ENCODE data around the gene LRP5.
"Not testable (repeated sequence)": the region's sequence is repeated elsewhere in the genome, so short reads cannot be mapped to it uniquely, and the experiment has no call there.

Gene LRP5

DNA sequence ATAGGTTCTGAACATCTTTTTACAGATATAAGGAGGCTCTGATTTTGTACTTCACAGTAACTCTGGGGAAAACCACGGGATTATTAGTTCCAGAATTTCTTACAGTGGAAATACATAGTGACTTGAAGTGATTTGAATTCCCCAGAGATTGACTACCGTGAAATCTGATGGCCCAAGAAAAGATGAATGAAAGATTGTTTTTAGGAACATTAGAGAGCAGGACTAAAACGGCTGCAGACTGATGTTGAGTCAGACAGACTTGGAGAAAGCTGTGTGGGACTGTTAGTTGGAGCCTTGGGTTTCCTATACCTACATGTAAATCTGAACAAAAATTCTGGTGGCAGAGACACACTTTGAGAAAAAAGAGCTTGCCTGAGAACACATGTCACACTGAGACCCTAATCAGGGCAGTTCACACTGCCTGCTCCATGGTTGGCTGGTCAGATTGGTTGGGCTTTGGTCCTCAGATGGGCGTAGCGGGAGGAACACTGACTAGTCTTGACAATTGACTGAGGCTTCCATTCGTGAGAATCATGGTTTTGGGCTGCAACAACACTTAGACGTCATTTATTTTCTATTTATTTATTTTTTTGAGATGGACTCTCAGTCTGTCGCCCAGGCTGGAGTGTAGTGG, 154.9 kb downstream of the LRP5 start:
- no peak overlapping the region for H3K4me3 ChIP-seq (ENCODE audit: low read length)
- no peak for TF ChIP-seq ZNF274 (IDR thresholded peaks at IDR 0.05; ENCODE audit: low read depth, low read length)

DNA sequence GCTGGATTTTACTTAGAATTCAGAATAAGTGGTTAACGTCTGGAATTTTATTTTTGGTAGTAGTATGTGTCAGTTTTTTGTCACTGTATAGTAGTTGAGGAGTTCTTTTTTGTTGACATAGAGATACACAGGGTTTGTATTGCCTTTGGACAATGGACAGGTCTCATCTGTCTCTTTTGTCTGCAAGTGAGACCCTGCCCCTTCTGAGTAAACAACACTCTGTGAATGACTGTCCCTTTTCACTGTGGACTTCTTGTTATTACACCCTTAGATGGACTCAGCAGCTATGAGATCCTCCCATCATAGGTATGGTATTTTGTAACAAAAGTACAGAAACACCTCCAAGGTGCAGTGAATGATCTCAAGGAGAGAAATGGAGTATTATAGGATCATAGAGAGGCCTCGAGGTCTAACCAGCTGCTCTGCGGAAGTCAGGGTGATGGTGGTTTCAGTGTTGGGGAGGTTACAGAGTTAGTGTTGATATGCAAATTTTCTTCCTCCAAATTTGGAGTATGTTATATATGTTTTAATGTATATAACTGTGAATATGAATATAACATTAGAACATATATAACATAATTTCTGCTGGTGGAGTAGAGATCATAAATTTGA, 155.9 kb downstream of the LRP5 start:
- H3K4me3 ChIP-seq (ENCODE audit: low read length) = no peak overlapping the region
- TF ChIP-seq ZNF274 (IDR thresholded peaks at IDR 0.05; ENCODE audit: low read depth, low read length) = no peak

DNA sequence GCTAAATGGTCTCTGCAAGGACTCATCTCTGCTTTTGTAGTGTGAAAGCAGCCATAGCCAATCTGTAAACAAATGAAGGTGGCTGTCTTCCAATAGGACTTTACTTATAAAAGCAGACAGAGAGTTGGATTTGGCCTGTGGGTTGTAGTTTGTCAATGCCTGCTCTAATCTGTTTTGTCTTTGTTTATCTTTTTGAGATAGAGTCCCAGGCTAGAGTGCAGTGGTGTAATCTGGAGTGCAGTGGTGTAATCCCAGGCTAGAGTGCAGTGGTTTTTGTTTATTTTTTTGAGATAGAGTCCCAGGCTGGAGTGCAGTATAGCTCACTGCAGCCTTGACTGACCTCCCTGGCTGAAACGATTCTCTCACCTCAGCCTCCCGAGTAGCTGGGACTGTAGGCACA, 156.7 kb downstream of the LRP5 start:
- no peak for TF ChIP-seq ZNF274 (IDR thresholded peaks at IDR 0.05; ENCODE audit: low read depth, low read length)
- no peak overlapping the region for H3K4me3 ChIP-seq (ENCODE audit: low read length)

DNA sequence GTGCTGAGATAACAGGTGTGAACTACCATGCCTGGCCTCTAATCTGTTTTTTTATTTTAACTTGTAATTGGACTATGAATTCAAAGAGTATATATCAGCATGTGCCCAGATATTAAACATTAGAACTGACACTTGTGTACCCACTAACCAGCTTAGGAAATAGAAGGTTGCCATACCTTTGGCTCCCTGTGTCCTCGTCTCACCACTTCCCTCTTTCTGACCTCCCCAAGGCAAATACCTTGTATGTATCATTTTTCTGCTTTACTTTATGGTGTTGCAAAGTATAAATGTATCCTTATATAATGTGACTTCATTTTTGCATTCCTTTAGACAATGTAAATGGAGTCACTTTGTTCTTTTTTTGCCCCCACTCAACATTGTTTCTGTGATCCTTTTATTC, 157.3 kb downstream of the LRP5 start:
- no peak for TF ChIP-seq ZNF274 (IDR thresholded peaks at IDR 0.05; ENCODE audit: low read depth, low read length)
- H3K4me3 ChIP-seq (ENCODE audit: low read length) = no peak overlapping the region

DNA sequence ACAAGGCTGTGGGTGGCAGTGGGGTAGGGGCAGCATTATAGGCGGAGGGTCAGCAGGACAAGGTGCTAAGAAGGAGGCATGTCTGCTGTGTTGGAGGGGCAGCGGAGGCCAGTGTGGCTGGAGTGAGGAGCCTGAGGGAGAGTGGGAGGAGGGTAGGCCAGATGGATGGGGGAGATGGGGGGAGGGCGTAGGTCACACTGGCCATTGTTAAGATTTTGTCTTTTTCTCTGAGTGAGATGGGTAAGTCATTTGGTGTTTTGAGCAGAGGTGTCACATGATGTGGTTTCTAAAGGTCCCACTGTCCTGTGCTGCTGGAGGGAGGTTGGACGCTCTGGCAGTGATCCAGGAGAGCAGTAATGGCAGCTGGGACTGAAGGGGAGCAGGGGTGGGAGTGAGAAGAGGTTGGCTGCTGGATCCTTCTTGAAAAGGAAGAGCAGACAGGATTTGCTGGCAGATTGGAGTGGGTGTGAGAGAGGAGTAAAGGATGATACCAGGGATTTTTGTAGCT, 158.0 kb downstream of the LRP5 start:
- no peak for TF ChIP-seq ZNF274 (IDR thresholded peaks at IDR 0.05; ENCODE audit: low read depth, low read length)
- no peak overlapping the region for H3K4me3 ChIP-seq (ENCODE audit: low read length)

DNA sequence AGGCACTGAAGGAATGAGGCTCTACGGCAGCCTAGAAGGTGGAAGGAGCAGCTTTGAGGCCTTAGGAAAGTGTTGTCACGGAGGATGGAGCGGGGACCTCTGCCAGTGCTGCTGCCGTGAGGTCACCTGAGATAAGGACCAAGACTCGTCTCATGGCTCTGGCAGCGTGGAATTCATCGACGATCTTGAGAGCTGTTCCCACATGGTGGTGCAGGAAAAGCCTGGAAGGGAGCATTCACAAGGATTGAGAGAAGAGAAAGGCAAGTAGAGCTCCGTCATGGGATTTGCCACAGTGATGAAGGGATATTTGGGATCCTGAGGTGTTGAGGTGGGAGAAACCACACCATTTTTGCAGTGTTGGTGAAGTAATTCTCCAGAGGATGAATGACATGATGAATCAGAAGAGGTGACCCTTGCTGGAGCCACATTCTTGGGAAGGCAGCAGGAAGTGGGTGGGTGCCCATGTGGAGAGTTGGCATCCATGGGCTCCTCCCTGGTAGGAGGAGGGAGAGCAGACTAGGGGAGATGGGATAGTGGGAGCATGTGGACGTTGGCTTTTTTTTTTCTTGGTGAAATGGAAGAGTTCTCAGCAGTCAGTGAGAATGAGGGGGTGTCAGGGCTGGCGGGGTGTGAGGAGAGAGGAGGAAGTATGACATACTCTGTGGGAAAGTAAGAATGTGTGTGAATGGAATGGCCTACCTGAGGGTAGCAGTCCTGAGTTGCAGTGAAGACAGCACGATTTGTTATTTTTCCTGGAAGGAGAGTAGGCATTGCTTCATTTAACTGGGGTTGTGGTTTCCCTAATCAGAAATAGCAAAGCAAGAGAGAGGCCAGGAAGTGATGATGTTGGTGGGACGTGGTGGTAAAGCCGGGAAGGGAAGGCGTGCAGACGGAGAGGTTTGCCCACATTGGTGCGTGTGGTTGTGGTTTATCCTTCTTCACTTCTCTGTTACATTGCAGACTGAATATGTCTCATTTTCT, 159.3 kb downstream of the LRP5 start:
- no peak overlapping the region; the same call in 1 of the 2 replicates for H3K4me3 ChIP-seq (ENCODE audit: low read length)
- no peak for TF ChIP-seq ZNF274 (IDR thresholded peaks at IDR 0.05; ENCODE audit: low read depth, low read length)

DNA sequence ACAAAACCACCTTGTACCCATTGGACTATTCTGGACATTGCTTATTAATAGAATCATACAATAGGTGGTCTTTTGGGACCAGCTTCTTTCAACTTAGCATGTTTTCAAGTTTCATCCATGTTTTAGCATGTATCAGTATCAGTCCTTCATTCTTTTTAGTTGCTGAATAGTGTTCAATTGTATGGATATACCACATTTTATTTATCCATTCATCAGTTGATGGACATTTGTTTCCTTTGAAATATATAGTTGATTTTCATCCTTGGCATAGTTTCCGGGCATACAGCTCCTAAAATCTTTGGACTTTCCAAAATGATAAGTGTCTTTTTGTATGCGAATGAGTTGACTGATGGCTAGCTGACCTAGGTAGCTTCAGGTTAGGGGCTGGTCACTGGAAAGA, 160.4 kb downstream of the LRP5 start:
- H3K4me3 ChIP-seq (ENCODE audit: low read length) = no peak overlapping the region
- TF ChIP-seq ZNF274 (IDR thresholded peaks at IDR 0.05; ENCODE audit: low read depth, low read length) = no peak

DNA sequence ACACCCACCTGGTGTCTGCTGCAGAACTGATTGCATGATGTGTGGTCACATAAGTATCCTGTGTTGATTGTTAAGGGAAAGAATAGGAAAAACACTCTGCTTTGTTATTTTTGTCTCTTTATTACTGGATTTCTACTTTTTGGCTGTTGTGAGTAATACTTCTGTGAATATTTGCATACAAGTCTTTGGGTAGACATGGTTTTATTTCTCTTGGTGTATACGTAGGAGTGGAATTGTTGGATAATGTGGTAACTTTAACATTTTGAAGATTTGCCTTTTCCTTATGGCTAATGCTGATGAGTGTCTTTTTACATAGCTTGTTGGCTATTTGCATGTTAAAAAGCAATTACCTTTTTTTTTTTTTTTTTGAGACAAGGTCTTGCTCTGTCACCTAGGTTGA, 161.3 kb downstream of the LRP5 start:
- TF ChIP-seq ZNF274 (IDR thresholded peaks at IDR 0.05; ENCODE audit: low read depth, low read length) = no peak
- H3K4me3 ChIP-seq (ENCODE audit: low read length) = no peak overlapping the region

DNA sequence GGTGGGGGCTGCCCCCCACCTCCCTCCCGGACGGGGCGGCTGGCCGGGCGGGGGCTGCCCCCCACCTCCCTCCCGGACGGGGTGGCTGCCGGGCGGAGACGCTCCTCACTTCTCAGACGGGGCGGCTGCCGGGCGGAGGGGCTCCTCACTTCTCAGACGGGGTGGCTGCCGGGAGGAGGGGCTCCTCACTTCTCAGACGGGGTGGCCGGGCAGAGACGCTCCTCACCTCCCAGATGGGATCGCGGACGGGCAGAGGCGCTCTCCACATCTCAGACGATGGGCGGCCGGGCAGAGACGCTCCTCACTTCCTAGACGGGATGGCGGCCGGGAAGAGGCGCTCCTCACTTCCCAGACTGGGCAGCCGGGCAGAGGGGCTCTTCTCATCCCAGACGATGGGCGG, 163.2 kb downstream of the LRP5 start:
- H3K4me3 ChIP-seq (ENCODE audit: low read length) = not testable (repeated sequence)

DNA sequence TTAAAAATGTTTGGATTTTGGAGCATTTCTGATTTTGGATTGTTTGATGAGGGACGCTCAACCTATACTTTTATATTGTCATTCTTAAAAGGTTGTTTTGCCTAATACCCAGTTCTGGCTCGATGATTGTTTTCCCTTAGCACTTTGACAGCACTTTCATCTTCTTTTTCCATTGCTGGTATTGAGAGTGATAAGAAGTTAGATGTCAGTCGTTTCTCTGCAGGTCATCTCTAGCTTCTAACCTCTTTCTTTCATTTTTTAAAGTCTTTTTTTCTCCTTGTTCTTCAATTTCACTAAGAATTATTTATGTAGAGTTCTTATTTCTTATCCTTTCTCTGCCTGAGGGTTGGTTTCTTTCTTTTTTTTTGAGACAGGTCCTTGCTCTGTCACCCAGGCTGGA, 167.0 kb downstream of the LRP5 start:
- no peak for TF ChIP-seq ZNF274 (IDR thresholded peaks at IDR 0.05; ENCODE audit: low read depth, low read length)
- no peak overlapping the region for H3K4me3 ChIP-seq (ENCODE audit: low read length)

DNA sequence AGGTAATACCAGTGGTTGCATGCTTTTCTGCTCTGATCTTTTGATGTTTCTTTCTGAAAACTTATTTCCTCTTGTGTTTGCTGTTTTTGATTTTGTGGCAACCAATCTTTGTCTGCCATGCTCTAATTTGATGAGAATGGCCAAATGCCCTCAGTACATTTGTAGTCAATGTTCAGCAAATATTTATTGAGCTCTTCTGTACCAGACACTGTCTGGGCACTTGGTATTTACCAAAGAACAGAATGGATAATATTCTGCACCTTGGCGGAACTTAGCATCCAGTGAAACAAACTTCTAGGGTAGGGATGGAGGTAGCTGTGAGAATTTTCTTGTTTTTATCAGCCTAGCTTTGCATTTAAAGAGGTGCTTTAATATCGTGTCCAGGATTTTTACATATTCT, 167.8 kb downstream of the LRP5 start:
- no peak for TF ChIP-seq ZNF274 (IDR thresholded peaks at IDR 0.05; ENCODE audit: low read depth, low read length)
- H3K4me3 ChIP-seq (ENCODE audit: low read length) = no peak overlapping the region

DNA sequence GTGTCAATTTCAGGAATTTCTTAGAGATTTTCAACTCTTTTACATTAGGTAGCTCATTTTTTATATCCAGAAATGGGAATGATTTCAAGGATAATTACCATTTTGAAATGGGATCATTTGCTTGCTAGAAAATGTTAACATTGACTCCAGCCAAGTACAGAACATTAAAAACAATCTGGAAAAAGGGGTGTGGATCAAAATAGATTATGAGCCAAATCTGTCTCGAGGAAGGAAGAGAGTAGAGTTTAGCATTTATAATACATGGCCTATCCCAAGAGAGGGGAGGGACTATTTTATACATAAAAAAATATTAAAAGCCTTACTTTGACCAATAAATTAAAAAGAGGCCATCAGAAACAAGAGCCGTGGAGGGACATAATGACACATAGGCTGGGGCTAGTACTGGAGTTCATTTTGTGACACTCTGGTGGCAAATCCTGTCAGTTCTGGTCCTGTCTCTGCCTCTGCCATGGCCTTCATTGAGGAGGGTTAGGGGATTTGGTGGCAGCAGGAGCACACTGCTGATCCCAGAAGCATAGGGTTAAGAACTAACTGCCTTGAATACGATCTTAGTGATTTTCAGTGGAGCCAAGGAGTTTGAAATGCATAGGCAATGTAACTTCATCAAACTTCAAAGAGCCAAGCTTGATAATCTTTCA, 168.6 kb downstream of the LRP5 start:
- TF ChIP-seq ZNF274 (IDR thresholded peaks at IDR 0.05; ENCODE audit: low read depth, low read length) = no peak

DNA sequence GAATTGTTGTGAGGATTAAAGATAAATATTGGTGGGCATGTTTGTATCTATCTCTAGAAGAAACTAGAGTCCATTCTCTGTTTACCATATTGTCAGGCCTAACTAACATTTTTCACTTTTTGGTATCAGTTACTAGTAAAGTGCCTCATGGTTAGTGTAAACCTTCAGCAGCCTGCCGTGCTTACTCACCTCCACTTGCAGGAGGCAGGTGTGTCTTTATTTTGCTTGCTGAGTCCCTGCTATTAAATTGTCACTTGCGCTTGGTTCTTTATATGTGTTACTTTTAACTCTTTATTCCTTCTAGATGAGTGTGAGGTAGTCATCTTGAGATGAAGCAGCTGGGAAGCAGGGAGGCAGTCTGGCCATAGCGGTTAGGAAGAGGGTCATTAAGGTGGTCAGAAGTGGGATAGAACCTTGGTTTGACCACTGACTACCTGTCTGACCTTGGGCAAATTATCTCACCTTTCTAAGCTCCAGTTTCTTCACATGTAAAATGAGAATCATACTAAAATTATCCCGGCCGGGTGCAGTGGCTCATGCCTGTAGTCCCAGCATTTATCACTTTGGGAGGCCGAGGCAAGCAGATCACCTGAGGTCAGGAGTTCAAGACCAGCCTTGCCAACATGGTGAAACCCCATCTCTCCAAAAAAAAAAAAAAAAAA, 169.3 kb downstream of the LRP5 start:
- H3K4me3 ChIP-seq (ENCODE audit: low read length) = no peak overlapping the region
- TF ChIP-seq ZNF274 (IDR thresholded peaks at IDR 0.05; ENCODE audit: low read depth, low read length) = no peak

More for the DNA sequence above, 168.6 kb downstream of the LRP5 start:
- no peak overlapping the region for H3K4me3 ChIP-seq (ENCODE audit: low read length)

DNA sequence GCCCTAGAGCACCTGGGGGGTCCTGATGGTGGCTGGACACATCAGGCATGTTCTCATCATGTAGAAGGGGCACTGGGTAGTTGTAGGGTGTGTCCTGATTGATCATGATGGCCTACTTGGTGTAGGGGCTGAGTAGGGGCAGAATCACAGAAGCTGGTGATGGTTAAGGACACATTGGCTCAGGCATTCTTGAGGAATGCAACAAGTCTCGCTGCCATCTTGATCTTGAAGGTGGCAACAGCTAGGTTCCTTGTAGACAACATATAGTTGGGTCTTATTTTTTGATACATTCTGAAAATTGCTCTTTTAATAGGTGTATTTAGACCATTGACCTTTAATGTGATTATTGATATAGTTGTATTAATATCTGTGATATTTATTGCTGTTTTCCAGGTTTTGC, 176.2 kb downstream of the LRP5 start:
- no peak overlapping the region for H3K4me3 ChIP-seq (ENCODE audit: low read length)
- TF ChIP-seq ZNF274 (IDR thresholded peaks at IDR 0.05; ENCODE audit: low read depth, low read length) = no peak
